ENCODE results near the gene TAS2R14. TPM values are rescaled to one million over a fixed set of nuclear protein-coding genes. Genes with fewer than 3 reads are reported as not detected.

TAS2R14 gene, protein sequence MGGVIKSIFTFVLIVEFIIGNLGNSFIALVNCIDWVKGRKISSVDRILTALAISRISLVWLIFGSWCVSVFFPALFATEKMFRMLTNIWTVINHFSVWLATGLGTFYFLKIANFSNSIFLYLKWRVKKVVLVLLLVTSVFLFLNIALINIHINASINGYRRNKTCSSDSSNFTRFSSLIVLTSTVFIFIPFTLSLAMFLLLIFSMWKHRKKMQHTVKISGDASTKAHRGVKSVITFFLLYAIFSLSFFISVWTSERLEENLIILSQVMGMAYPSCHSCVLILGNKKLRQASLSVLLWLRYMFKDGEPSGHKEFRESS
- total RNA-seq (2014; rRNA removed; shearing (Covaris generic)): 1.4 and 2.8 TPM in 2 replicates

- DNase-seq: no peak
- peaks cover 8% of the 10 kb centered on the region for H3K4me1 ChIP-seq
- H3K9me3 ChIP-seq (replicated peaks): 0 out of 2 replicates have a peak, but pooled peaks cover 5% of the 10 kb centered on the region
- H3K36me3 ChIP-seq: no peaks in the 10 kb centered on the region
- H3K4me3 ChIP-seq: no peak within 1 kb of the TSS
- no peaks in the 10 kb centered on the region for H3K27me3 ChIP-seq
- H3K27ac ChIP-seq: no peak within 1 kb of the TSS
These were observed at the start of gene TAS2R14 for GRCh38 chr12:10939163-10939562. Gene TAS2R14 (minus strand): TSS chr12:10939263. CDS start chr12:10939207, 56 bp downstream.

GRCh38 chr12:10986812-10987211, 47.7 kb upstream of the TAS2R14 start, which contains the start of gene TAS2R50:
Gene TAS2R50 (minus strand): TSS chr12:10986912. CDS start chr12:10986860, 52 bp downstream.
- Histone ChIP-seq H3K9me3 (replicated peaks) (no peaks in the 10 kb centered on the region), H3K27me3 (no peaks in the 10 kb centered on the region), H3K27ac (no peak within 1 kb of the TSS), H3K4me3 (no peak within 1 kb of the TSS), H3K4me1 (peaks cover 5% of the 10 kb centered on the region; the same call in 1 of the 2 replicates), H3K36me3 (0 out of 2 replicates have a peak, but pooled peaks cover 6% of the 10 kb centered on the region)
- DNase-seq: no peak

GRCh38 chr12:10982244-10982643, 43.2 kb upstream of the TAS2R14 start:
- Histone ChIP-seq H3K4me1 (peaks cover 5% of the 10 kb centered on the region; the same call in 1 of the 2 replicates), H3K4me3 (no peak overlapping the region), H3K36me3 (no peaks in the 10 kb centered on the region), H3K27me3 (no peaks in the 10 kb centered on the region), H3K27ac (no peak overlapping the region), H3K9me3 (replicated peaks) (no peaks in the 10 kb centered on the region)
- peak in 1 of 2 experiments; percentile 11 for DNase-seq

DNA sequence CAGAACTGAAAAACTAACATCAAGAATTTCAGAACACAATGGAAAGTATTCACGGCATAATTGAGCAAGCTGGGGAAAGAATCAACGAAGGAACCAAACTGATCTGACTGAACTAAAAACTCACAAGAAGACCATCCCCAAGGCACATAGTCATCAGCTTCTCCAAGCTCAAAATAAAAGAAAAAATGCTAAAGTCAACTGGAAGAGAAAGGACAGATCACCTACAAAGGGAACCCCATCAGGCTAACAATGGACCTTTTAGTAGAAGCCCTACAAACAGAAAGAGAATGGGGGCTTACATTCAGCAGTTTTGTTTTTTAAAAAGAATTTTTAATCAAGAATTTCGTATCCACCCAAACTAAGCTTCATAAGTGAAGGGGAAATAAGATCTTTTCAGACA, 35.9 kb upstream of the TAS2R14 start:
- H3K4me1 ChIP-seq: no peaks in the 10 kb centered on the region
- H3K9me3 ChIP-seq (replicated peaks): no peaks in the 10 kb centered on the region
- DNase-seq: no peak
- H3K36me3 ChIP-seq: peaks cover 2% of the 10 kb centered on the region; the same call in 1 of the 2 replicates
- H3K27me3 ChIP-seq: no peaks in the 10 kb centered on the region
- no peak overlapping the region for H3K27ac ChIP-seq
- H3K4me3 ChIP-seq: no peak overlapping the region

GRCh38 chr12:10968765-10969456, 29.8 kb upstream of the TAS2R14 start:
- Histone ChIP-seq H3K27me3 (no peaks in the 10 kb centered on the region), H3K27ac (no peak overlapping the region), H3K36me3 (peaks cover 2% of the 10 kb centered on the region; the same call in 1 of the 2 replicates), H3K9me3 (replicated peaks) (no peaks in the 10 kb centered on the region), H3K4me3 (no peak overlapping the region), H3K4me1 (no peaks in the 10 kb centered on the region)
- no peak for DNase-seq

- H3K4me1 ChIP-seq: no peaks in the 10 kb centered on the region
- no peaks in the 10 kb centered on the region for H3K9me3 ChIP-seq (replicated peaks)
- DNase-seq: no peak
- no peak overlapping the region for H3K27ac ChIP-seq
- no peaks in the 10 kb centered on the region for H3K27me3 ChIP-seq
- H3K36me3 ChIP-seq: peaks cover 2% of the 10 kb centered on the region; the same call in 1 of the 2 replicates
- H3K4me3 ChIP-seq: no peak overlapping the region
These were observed 28.3 kb upstream of the TAS2R14 start for GRCh38 chr12:10967409-10967808.

DNA sequence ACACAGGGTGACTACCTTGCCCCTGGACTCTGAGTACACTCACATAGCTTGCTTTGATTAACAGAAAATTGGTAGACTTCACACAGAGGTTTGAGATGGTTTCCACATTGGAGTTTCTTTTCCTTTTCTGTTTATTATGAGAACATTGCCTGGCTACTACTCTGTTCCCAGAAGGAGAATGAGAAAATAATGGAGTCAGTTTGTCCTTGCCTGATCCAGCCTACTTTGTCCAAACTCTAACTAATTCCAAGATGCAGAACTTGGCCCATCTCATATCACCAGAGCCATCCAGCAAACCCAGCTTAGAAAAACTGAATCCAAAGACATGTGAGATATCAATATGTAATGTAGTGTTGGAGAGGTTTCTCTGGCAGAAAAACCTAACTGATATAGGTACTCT, 27.3 kb upstream of the TAS2R14 start:
- no peak for DNase-seq
- no peak overlapping the region for H3K4me3 ChIP-seq
- no peaks in the 10 kb centered on the region for H3K4me1 ChIP-seq
- no peaks in the 10 kb centered on the region; the same call in 1 of the 2 replicates for H3K36me3 ChIP-seq
- H3K27me3 ChIP-seq: no peaks in the 10 kb centered on the region
- H3K27ac ChIP-seq: no peak overlapping the region
- H3K9me3 ChIP-seq (replicated peaks): no peaks in the 10 kb centered on the region

DNA sequence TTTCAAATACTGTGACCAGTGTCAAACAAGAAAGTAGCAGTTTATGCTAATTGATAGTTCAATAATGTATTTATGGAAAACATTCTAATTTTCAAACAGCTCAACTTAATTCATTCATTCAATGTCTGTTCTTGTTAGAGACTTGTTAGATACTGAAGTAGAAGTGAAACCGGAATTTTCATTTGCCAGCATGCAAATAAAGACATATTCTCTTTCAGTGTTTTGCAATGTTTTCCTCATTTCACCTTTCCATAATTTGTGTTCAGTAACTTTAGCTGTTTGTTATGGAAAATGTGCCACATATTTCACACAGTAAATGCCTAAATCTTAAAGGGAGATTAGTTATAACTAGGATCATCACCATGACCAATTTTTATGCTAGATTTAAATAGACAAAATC, 26.4 kb upstream of the TAS2R14 start:
- no peak for DNase-seq
- no peaks in the 10 kb centered on the region for H3K27me3 ChIP-seq
- no peaks in the 10 kb centered on the region; the same call in 1 of the 2 replicates for H3K36me3 ChIP-seq
- H3K4me3 ChIP-seq: no peak overlapping the region
- H3K4me1 ChIP-seq: no peaks in the 10 kb centered on the region
- no peak overlapping the region for H3K27ac ChIP-seq
- no peaks in the 10 kb centered on the region for H3K9me3 ChIP-seq (replicated peaks)

DNA sequence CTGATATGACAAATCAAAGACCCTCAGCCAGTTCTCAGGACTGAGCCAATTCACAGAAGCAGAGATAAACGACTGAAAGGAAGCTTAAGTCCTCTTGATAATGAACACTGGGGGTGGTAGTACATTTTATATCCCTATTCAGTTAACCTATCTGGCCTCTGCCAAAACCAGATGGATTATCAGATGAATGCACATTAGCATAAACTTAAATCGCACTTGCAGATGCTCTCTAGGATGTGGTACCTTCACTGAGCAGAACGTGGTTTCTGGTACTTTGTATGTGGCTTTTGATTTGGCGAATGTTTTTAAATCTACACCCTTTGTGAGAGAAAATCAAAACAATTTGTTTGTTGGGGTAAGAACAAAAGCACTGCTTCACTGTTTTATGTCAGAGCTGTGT, 21.1 kb upstream of the TAS2R14 start:
- Histone ChIP-seq H3K27me3 (no peaks in the 10 kb centered on the region), H3K4me1 (no peaks in the 10 kb centered on the region), H3K4me3 (no peak overlapping the region), H3K27ac (no peak overlapping the region), H3K9me3 (replicated peaks) (no peaks in the 10 kb centered on the region), H3K36me3 (no peaks in the 10 kb centered on the region)
- DNase-seq: no peak

DNA sequence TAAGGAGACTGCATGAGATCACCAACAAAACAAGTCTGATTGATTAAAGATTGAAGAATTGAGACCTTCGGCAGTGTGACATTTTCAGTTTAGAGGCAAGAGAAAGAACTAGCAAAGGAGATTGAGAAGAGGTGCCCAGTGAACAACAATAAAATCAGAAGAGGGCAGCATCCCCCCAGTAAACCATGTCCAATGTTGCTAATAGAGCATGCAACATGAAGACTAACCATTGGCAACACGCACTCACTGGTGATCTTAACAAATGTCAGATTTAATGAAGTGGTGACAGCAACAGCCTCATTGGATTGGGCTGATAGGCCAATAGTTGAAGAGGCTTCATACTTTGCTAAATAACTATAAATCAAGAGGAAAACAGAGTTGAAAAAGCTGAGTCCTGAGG, 20.7 kb upstream of the TAS2R14 start:
- no peak overlapping the region for H3K27ac ChIP-seq
- H3K36me3 ChIP-seq: no peaks in the 10 kb centered on the region
- no peaks in the 10 kb centered on the region for H3K4me1 ChIP-seq
- H3K27me3 ChIP-seq: no peaks in the 10 kb centered on the region
- DNase-seq: no peak
- 0 out of 2 replicates have a peak, but pooled peaks cover 3% of the 10 kb centered on the region for H3K9me3 ChIP-seq (replicated peaks)
- H3K4me3 ChIP-seq: no peak overlapping the region

DNA sequence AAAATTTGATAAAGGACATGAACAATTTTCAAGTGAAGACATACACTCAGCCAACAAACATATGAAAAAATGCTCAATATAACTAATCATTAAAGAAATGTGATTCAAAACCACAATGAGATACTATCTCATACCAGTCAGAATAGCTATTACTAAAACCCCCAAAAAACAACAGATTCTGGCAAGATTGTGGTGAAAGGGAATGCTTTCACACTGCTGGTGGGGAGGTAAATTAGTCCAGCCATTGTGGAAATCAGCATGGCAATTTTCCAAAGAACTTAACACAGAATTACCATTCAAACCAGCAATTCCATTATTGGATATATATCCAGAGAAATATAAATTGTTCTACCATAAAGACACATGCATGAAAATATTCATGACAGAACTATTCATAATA, 18.7 kb upstream of the TAS2R14 start:
- H3K36me3 ChIP-seq: no peaks in the 10 kb centered on the region
- no peak overlapping the region for H3K4me3 ChIP-seq
- no peak for DNase-seq

GRCh38 chr12:10956085-10956484, 17.0 kb upstream of the TAS2R14 start:
- H3K27me3 ChIP-seq: no peaks in the 10 kb centered on the region

More for the DNA sequence above, 18.7 kb upstream of the TAS2R14 start:
- Histone ChIP-seq H3K4me1 (no peaks in the 10 kb centered on the region), H3K9me3 (replicated peaks) (peaks cover 3% of the 10 kb centered on the region; the same call in 1 of the 2 replicates), H3K27ac (no peak overlapping the region), H3K27me3 (no peaks in the 10 kb centered on the region)

GRCh38 chr12:10952645-10953044, 13.6 kb upstream of the TAS2R14 start:
- Histone ChIP-seq H3K4me1 (no peaks in the 10 kb centered on the region), H3K27me3 (0 out of 2 replicates have a peak, but pooled peaks cover 3% of the 10 kb centered on the region), H3K4me3 (no peak overlapping the region), H3K9me3 (replicated peaks) (peaks cover 10% of the 10 kb centered on the region; the same call in 1 of the 2 replicates), H3K27ac (no peak overlapping the region), H3K36me3 (peaks cover 3% of the 10 kb centered on the region)
- no peak for DNase-seq

More at GRCh38 chr12:10956085-10956484, 17.0 kb upstream of the TAS2R14 start:
- H3K4me1 ChIP-seq: no peaks in the 10 kb centered on the region
- H3K4me3 ChIP-seq: no peak overlapping the region
- no peaks in the 10 kb centered on the region; the same call in 1 of the 2 replicates for H3K36me3 ChIP-seq
- peaks cover 3% of the 10 kb centered on the region; the same call in 1 of the 2 replicates for H3K9me3 ChIP-seq (replicated peaks)
- H3K27ac ChIP-seq: no peak overlapping the region
- no peak for DNase-seq

- Histone ChIP-seq H3K4me1 (peaks cover 8% of the 10 kb centered on the region), H3K36me3 (peaks cover 3% of the 10 kb centered on the region; the same call in 1 of the 2 replicates), H3K27ac (no peak overlapping the region), H3K27me3 (no peaks in the 10 kb centered on the region), H3K4me3 (no peak overlapping the region), H3K9me3 (replicated peaks) (peaks cover 8% of the 10 kb centered on the region; the same call in 1 of the 2 replicates)
- DNase-seq: no peak
These were observed 4.1 kb upstream of the TAS2R14 start for GRCh38 chr12:10943167-10943566.
